Stimulated activated effector memory CD8-positive, alpha-beta T cell treated with anti-CD3 and anti-CD28 coated beads, Interleukin-12 subunit alpha, Interleukin-12 subunit beta, amount 100 ng/mL, for 72 hours (primary cell): ENCODE data around the gene PPM1L.

Source experiments
- ATAC-seq: fragments of 150-1000 bp; cut with Tn5 transposase; 2 replicates; pipeline ENCODE4 v1.10.0; 2021
- DNase-seq, 2 donors: peaks; one replicate each; pipeline ENCODE4 v3.0.0; 2021 to 2022; ENCODE audit warnings: low spot score in 2 of 2
- H3K27ac Mint-ChIP-seq: one replicate; pipeline ENCODE4 v1.8.0; 2022; ENCODE audit warnings: mild to moderate bottlenecking, mixed read lengths
- H3K36me3 Mint-ChIP-seq: one replicate; pipeline ENCODE4 v1.8.0; 2022; ENCODE audit warnings: mild to moderate bottlenecking, mixed read lengths
- H3K4me1 Mint-ChIP-seq: one replicate; pipeline ENCODE4 v1.8.0; 2022; ENCODE audit warnings: mixed read lengths
- H3K4me3 Mint-ChIP-seq: one replicate; pipeline ENCODE4 v1.8.0; 2022; ENCODE audit warnings: mild to moderate bottlenecking, mixed read lengths
- H3K9me3 Mint-ChIP-seq: one replicate; pipeline ENCODE4 v1.8.0; 2022; ENCODE audit warnings: mixed read lengths

Gene PPM1L

DNA sequence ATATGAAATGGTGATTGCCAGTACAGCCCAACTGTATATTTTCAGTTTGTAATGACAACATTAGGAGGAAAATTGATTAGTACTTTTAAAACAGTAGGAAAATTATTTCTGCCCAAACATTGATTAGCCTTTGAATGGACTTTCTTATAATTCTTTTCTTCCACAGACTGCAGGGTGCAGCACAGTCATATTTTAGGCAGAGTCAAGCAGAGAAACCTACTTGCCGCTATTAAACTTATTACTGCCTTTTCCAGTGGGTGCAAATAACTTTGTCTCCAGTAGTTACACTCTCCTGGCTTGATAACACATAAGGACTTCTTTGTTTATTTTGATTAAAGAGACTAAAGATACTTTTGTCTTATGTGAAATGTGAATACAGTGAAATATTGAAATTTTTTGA is 85.4 kb downstream of the PPM1L start:
- ATAC-seq (no peak), DNase-seq (no peak)
- H3K4me3 Mint-ChIP-seq: no peak overlapping the region
- no peaks in the 10 kb centered on the region for H3K36me3 Mint-ChIP-seq
- no peak overlapping the region for H3K27ac Mint-ChIP-seq
- H3K9me3 Mint-ChIP-seq: peaks cover 5% of the 10 kb centered on the region
- H3K4me1 Mint-ChIP-seq: peaks cover 12% of the 10 kb centered on the region

DNA sequence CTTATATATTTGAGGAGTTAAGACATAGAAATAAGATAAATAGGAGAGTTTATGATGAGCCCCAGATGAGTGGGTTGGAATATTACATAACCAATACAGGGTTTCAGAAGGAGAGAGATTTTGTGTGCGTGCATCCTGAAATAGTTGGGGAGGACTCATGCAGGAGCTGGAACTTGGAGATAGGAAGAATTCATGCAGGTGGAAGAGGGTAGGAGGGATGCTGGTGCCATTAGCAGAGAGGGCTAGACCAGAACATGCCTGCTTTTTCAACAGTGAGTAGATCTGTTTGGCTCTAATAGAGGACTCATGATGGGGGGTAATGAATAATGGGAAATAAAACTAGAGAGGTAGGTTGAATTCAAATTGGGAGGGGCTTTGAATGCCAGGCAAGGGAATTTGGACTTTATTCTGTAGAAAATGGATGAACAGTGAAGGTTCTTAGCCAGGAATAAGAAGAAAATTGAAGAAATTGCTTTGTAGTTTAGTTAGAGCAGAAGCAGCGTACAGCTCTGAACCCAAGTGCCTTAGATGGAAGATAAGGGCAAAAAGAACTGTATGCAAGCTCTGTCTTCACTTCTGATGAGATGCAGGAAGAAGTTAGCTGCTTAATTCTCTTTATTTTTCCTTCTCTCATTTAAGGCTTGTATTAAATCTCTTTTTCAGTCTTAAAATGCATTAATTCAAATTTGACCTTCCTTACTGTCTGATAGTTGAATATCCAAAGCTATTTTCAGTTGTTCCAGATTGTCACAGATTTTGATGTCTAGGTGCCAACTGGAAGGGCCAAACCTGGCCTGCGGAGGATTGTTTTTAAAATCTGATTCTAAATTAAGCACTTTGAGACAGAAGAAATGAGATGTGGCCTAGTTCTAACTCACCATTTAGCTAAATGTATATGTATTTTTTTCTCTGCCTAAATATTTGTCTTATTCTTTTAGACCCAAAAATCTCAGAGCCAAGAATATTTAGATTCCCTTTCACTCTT is 86.3 kb downstream of the PPM1L start:
- H3K27ac Mint-ChIP-seq: no peak overlapping the region
- peaks cover 10% of the 10 kb centered on the region for H3K4me1 Mint-ChIP-seq
- no peaks in the 10 kb centered on the region for H3K36me3 Mint-ChIP-seq
- ATAC-seq (no peak), DNase-seq (no peak)
- H3K9me3 Mint-ChIP-seq: peaks cover 5% of the 10 kb centered on the region
- H3K4me3 Mint-ChIP-seq: no peak overlapping the region

GRCh38 chr3:160851629-160852210 is 95.7 kb downstream of the PPM1L start:
- H3K4me3 Mint-ChIP-seq: no peak overlapping the region
- H3K36me3 Mint-ChIP-seq: no peaks in the 10 kb centered on the region
- DNase-seq (no peak), ATAC-seq (no peak)
- no peak overlapping the region for H3K27ac Mint-ChIP-seq
- H3K4me1 Mint-ChIP-seq: no peaks in the 10 kb centered on the region
- peaks cover 9% of the 10 kb centered on the region for H3K9me3 Mint-ChIP-seq

- H3K27ac Mint-ChIP-seq: no peak overlapping the region
- H3K4me1 Mint-ChIP-seq: no peaks in the 10 kb centered on the region
- H3K9me3 Mint-ChIP-seq: peaks cover 9% of the 10 kb centered on the region
- H3K4me3 Mint-ChIP-seq: no peak overlapping the region
- H3K36me3 Mint-ChIP-seq: no peaks in the 10 kb centered on the region
- DNase-seq (no peak), ATAC-seq (no peak)
Observed at GRCh38 chr3:160852856-160853255, 96.8 kb downstream of the PPM1L start.

DNA sequence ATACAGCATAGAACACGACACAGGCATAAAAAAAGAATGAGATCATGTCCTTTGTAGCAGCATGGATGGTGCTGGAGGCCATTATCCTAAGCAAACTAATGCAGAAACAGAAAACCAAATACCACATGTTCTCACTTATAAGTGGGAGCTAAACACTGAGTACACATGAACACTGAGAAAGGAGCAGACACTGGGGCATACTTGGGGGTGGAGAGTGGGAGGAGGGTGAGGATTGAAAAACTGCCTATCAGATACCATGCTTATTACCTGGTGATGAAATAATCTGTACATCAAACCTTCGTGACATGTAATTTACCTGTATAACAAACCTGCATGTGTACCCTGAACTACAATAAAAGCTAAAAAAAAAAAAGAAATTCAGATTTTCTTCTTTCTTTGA is 100.4 kb downstream of the PPM1L start:
- ATAC-seq (no peak), DNase-seq (no peak)
- H3K27ac Mint-ChIP-seq: no peak overlapping the region
- H3K4me1 Mint-ChIP-seq: no peaks in the 10 kb centered on the region
- H3K36me3 Mint-ChIP-seq: no peaks in the 10 kb centered on the region
- H3K4me3 Mint-ChIP-seq: no peak overlapping the region
- H3K9me3 Mint-ChIP-seq: peaks cover 9% of the 10 kb centered on the region

GRCh38 chr3:160857476-160858119 is 101.6 kb downstream of the PPM1L start:
- Mint-ChIP-seq H3K9me3 (peaks cover 9% of the 10 kb centered on the region), H3K4me1 (no peaks in the 10 kb centered on the region), H3K27ac (no peak overlapping the region), H3K4me3 (no peak overlapping the region), H3K36me3 (no peaks in the 10 kb centered on the region)
- DNase-seq (no peak), ATAC-seq (no peak)

DNA sequence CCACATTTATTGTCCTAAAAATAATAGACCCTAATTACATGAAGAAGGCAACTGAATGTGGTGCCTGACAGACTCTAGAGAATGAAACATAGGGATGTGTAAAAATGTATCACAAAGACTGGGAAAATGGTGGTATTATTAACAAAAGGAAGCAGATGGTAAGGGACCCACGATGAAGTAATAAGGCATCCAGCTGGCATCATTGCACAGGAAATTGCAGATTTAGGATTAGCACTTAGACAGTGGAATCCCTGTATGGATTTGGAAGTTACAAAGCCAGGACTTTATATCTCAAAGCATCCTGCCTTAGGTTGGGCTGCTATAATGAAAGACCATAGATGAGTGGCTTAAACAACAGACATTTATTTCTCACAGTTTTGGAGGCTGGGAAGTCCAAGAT is 104.3 kb downstream of the PPM1L start:
- Mint-ChIP-seq H3K9me3 (peaks cover under 1% of the 10 kb centered on the region), H3K4me1 (no peaks in the 10 kb centered on the region), H3K36me3 (no peaks in the 10 kb centered on the region), H3K27ac (no peak overlapping the region), H3K4me3 (no peak overlapping the region)
- ATAC-seq (no peak), DNase-seq (no peak)

- Mint-ChIP-seq H3K27ac (no peak overlapping the region), H3K9me3 (no peaks in the 10 kb centered on the region), H3K4me3 (no peak overlapping the region), H3K4me1 (no peaks in the 10 kb centered on the region), H3K36me3 (no peaks in the 10 kb centered on the region)
- DNase-seq (no peak), ATAC-seq (no peak)
Observed at GRCh38 chr3:160869825-160870224, 113.8 kb downstream of the PPM1L start.

DNA sequence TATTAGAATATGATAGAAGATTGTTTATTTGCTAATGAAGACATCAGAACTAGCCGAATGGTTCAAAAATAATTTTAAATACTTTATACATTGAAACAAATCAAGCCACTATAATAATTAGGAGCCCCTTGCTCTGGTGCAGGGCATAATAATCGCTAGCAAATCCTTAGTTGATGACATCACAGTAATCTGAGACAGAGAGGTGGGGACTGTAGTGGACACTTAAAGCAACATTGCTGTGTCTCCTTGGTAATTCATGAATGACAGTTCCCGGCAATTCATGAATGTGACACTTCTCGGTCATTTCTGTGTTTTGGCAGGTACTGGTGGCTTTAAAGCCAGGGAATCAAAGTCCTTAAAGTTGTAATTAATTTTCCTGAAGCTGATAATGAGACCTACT is 114.3 kb downstream of the PPM1L start:
- DNase-seq (no peak), ATAC-seq (no peak)
- Mint-ChIP-seq H3K4me1 (no peaks in the 10 kb centered on the region), H3K27ac (no peak overlapping the region), H3K4me3 (no peak overlapping the region), H3K36me3 (no peaks in the 10 kb centered on the region), H3K9me3 (no peaks in the 10 kb centered on the region)

DNA sequence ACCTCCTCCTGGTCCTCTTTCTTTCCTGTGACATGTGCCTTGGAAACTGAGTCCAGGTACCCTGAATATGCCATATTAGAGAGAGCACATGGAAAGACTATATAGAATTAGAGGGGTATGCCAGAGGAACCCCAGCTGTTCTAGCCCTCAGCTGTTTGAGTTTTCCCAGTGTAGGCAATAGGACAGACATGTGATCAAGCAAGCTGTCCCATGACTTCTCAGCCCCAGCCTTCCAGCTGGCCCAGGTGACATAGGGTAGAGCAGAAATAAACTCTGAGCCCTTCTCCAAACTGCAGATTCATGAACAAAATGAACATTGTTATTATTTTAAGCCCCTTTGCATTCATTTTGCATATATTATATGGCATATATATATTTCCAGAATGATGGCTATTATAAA is 118.7 kb downstream of the PPM1L start:
- Mint-ChIP-seq H3K4me3 (no peak overlapping the region), H3K9me3 (peaks cover 3% of the 10 kb centered on the region), H3K27ac (no peak overlapping the region), H3K4me1 (no peaks in the 10 kb centered on the region), H3K36me3 (no peaks in the 10 kb centered on the region)
- DNase-seq: no peak
- ATAC-seq: no peak

DNA sequence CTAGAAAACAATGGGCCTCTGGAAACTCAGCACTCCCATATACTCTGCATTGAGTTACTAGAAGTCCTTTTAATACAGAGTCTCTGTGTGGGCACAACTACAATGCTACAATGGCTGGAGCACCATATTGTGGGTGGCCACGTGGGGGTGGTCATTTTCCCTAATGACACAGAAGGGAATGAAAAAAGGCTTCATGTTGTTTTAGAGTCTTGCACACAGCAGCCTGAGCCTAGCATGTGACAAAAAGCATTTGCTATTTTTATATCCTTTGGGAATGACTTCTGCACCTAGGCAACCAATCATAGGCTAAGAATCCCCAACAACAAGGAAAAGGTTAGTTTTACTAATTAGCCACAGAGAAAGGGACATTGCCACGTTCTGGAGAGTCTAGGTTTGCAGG is 120.6 kb downstream of the PPM1L start:
- Mint-ChIP-seq H3K9me3 (peaks cover 3% of the 10 kb centered on the region), H3K4me1 (no peaks in the 10 kb centered on the region), H3K36me3 (no peaks in the 10 kb centered on the region), H3K4me3 (no peak overlapping the region), H3K27ac (no peak overlapping the region)
- no peak for DNase-seq
- ATAC-seq: no peak

- H3K4me1 Mint-ChIP-seq: no peaks in the 10 kb centered on the region
- H3K36me3 Mint-ChIP-seq: no peaks in the 10 kb centered on the region
- no peak overlapping the region for H3K4me3 Mint-ChIP-seq
- DNase-seq (no peak), ATAC-seq (no peak)
- no peak overlapping the region for H3K27ac Mint-ChIP-seq
- peaks cover 6% of the 10 kb centered on the region for H3K9me3 Mint-ChIP-seq
Observed at GRCh38 chr3:160879859-160880258, 123.8 kb downstream of the PPM1L start.

DNA sequence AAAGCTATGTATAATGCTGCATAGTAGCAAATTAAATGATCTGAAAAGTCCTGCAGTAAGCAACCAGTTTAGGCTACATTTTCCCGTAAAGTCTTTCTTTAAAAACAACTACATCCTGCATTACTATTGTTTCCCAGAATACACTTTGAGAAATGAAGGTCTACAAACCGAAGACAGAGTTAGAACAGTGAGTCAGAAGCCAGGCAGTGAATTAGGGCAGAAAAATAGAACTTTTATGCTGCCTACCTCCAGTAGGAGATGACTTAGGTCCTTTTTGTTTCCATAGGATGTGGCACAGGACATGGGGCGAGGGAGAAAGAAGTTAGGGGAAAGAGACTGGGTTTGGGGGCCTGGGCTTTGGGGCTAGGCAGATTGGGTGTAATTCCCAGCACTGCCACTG is 127.3 kb downstream of the PPM1L start:
- Mint-ChIP-seq H3K36me3 (no peaks in the 10 kb centered on the region), H3K9me3 (peaks cover 12% of the 10 kb centered on the region), H3K4me3 (no peak overlapping the region), H3K27ac (no peak overlapping the region), H3K4me1 (no peaks in the 10 kb centered on the region)
- DNase-seq (no peak), ATAC-seq (no peak)

DNA sequence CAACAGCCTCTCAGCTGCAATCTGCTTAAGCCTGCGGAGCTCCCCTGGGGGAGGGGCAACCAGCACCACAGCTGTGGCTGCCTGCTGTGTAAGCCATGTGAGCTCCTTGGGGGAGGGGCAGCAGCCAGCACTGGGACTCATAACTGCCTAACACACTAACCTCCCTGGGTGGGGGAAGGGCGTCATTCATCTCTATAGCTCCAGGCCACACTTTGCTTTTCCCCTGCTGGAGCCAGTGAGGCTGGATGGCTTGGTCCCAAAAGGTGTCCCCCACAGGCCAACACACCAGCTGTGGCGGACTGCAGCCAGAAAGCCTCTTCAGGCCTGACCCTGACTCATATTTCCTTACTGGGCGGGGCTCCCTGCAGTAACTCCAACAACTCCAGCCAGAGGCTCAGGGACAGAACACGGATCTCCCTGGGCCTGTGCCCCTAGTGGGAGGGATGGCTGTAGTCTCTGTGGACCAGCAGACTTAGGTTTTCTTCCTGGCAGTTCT is 129.8 kb downstream of the PPM1L start:
- no peak overlapping the region for H3K27ac Mint-ChIP-seq
- ATAC-seq (no peak), DNase-seq (no peak)
- no peaks in the 10 kb centered on the region for H3K4me1 Mint-ChIP-seq
- H3K36me3 Mint-ChIP-seq: no peaks in the 10 kb centered on the region
- H3K4me3 Mint-ChIP-seq: no peak overlapping the region
- peaks cover 17% of the 10 kb centered on the region for H3K9me3 Mint-ChIP-seq

DNA sequence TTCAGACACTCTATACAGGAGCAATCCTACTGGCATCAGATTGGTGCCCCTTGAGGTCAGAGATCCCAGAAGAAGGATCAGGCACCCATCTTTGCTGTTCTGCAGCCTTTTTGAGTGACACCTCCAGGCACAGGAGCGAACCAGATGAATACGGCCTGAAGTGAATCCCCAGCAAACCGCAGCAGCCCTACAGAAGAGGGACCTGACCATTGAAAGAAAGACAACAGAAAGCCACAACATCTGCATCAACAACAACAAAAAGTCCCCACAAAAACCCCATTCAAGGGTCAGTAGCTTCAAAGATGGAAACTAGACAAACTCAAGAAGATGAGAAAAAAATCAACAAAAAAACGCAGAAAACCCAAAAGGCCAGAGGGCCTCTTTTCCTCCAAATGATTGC is 130.4 kb downstream of the PPM1L start:
- no peaks in the 10 kb centered on the region for H3K4me1 Mint-ChIP-seq
- DNase-seq (no peak), ATAC-seq (no peak)
- no peak overlapping the region for H3K4me3 Mint-ChIP-seq
- no peak overlapping the region for H3K27ac Mint-ChIP-seq
- peaks cover 17% of the 10 kb centered on the region for H3K9me3 Mint-ChIP-seq
- H3K36me3 Mint-ChIP-seq: no peaks in the 10 kb centered on the region

- Mint-ChIP-seq H3K27ac (no peak overlapping the region), H3K4me1 (no peaks in the 10 kb centered on the region), H3K36me3 (no peaks in the 10 kb centered on the region), H3K4me3 (no peak overlapping the region), H3K9me3 (peaks cover 6% of the 10 kb centered on the region)
- ATAC-seq: no peak
- no peak for DNase-seq
Observed at GRCh38 chr3:160893207-160893606, 137.2 kb downstream of the PPM1L start.
